Measurements from ENCODE around the gene SELENOV. TPM values are rescaled to one million over a fixed set of nuclear protein-coding genes. Genes with fewer than 3 reads are reported as not detected.

Gene SELENOV
- total and polyA plus RNA-seq, 9 of the 15 experiments (the other 6 are each of a cell fraction or from before 2014, with no cell fraction given) = 0.04 to 0.09 (median 0.06) TPM; not detected in 4

- no peak for TF ChIP-seq ZNF639 (CRISPR knock-in tag; conservative IDR thresholded peaks at IDR 0.05 in 1 of 2, IDR thresholded peaks at IDR 0.05 in 1 of 2)
- TF ChIP-seq MEF2A (IDR thresholded peaks at IDR 0.05; ENCODE audit: control insufficient read depth, low read depth, low read length) = no peak
- peak; percentile 73 for TF ChIP-seq MEIS2 (IDR thresholded peaks at IDR 0.05; ENCODE audit: partially characterized antibody)
- TF ChIP-seq RFX1 (IDR thresholded peaks at IDR 0.05) = no peak
- TF ChIP-seq CXXC5 (CRISPR knock-in tag; IDR thresholded peaks at IDR 0.05) = peak; percentile 99
- TF ChIP-seq ZNF584 (CRISPR knock-in tag; IDR thresholded peaks at IDR 0.05; ENCODE audit: low read depth) = no peak
- TF ChIP-seq, protein P1, sequence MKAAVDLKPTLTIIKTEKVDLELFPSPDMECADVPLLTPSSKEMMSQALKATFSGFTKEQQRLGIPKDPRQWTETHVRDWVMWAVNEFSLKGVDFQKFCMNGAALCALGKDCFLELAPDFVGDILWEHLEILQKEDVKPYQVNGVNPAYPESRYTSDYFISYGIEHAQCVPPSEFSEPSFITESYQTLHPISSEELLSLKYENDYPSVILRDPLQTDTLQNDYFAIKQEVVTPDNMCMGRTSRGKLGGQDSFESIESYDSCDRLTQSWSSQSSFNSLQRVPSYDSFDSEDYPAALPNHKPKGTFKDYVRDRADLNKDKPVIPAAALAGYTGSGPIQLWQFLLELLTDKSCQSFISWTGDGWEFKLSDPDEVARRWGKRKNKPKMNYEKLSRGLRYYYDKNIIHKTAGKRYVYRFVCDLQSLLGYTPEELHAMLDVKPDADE (conservative IDR thresholded peaks at IDR 0.05; ENCODE audit: control insufficient read depth, low read depth, low read length) = 0 out of 2 replicates have a peak, but pooled peaks have one; percentile 5
- TF ChIP-seq ZSCAN32 (CRISPR knock-in tag; IDR thresholded peaks at IDR 0.05) = no peak
- TF ChIP-seq, protein P2, sequence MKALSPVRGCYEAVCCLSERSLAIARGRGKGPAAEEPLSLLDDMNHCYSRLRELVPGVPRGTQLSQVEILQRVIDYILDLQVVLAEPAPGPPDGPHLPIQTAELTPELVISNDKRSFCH (CRISPR knock-in tag; IDR thresholded peaks at IDR 0.05) = no peak
- TF ChIP-seq, protein P2 (tag; IDR thresholded peaks at IDR 0.05) = peak; percentile 69
- TF ChIP-seq E2F5 (CRISPR knock-in tag; IDR thresholded peaks at IDR 0.05) = no peak
- TF ChIP-seq, protein P3, sequence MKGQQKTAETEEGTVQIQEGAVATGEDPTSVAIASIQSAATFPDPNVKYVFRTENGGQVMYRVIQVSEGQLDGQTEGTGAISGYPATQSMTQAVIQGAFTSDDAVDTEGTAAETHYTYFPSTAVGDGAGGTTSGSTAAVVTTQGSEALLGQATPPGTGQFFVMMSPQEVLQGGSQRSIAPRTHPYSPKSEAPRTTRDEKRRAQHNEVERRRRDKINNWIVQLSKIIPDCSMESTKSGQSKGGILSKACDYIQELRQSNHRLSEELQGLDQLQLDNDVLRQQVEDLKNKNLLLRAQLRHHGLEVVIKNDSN (CRISPR knock-in tag; IDR thresholded peaks at IDR 0.05) = peak; percentile 69
- TF ChIP-seq CLOCK (CRISPR knock-in tag; IDR thresholded peaks at IDR 0.05; ENCODE audit: borderline replicate concordance) = no peak
- no peak for TF ChIP-seq TSC22D4 (tag; IDR thresholded peaks at IDR 0.05)
- no peak for TF ChIP-seq RAD51 (IDR thresholded peaks at IDR 0.05; ENCODE audit: borderline replicate concordance, low read depth)
- TF ChIP-seq NCOR1 (IDR thresholded peaks at IDR 0.05) = no peak
These were observed 7.8 kb upstream of the SELENOV start (continued) for GRCh38 chr19:39506944-39507714.

All from K562 (cell line).